Mesendoderm (in vitro differentiated cells): ENCODE measurements around the gene ITM2C.

Experiments used
- DNase-seq: peaks from one replicate; pipeline ENCODE4 v3.0.0; 2013
- H2AK5ac ChIP-seq: 2 replicates; pipeline ENCODE4 v1.6.1; 2013; ENCODE audit warnings: low read length, inconsistent platforms
- H2BK120ac ChIP-seq: 2 replicates; pipeline ENCODE4 v1.6.1; 2013; ENCODE audit warnings: low read depth, mild to moderate bottlenecking, low read length, moderate library complexity, mixed read lengths
- H2BK15ac ChIP-seq: replicated peaks from 2 replicates; pipeline ENCODE4 v1.6.1; 2013; ENCODE audit warnings: low read depth, mild to moderate bottlenecking, moderate library complexity
- H2BK5ac ChIP-seq: 2 replicates; pipeline ENCODE4 v1.6.1; 2013; ENCODE audit warnings: low read length, inconsistent platforms
- H3K18ac ChIP-seq: 2 replicates; pipeline ENCODE4 v1.6.1; 2013; ENCODE audit warnings: mild to moderate bottlenecking, low read length, mixed read lengths
- H3K23ac ChIP-seq: one replicate; pipeline ENCODE4 v1.6.1; 2013; ENCODE audit warnings: low read length
- H3K27ac ChIP-seq: 2 replicates; pipeline ENCODE4 v1.5.1; 2013; ENCODE audit warnings: low read depth, mild to moderate bottlenecking, inconsistent platforms, low read length, moderate library complexity
- H3K27me3 ChIP-seq: 2 replicates; pipeline ENCODE4 v1.6.1; 2013; ENCODE audit warnings: low read length, control low read depth, mild to moderate bottlenecking, inconsistent platforms; ENCODE audit not compliant: insufficient read depth, poor library complexity
- H3K36me3 ChIP-seq: 2 replicates; pipeline ENCODE4 v1.6.1; 2013; ENCODE audit warnings: low read length, inconsistent platforms; ENCODE audit not compliant: control insufficient read depth, insufficient read depth
- H3K4ac ChIP-seq: one replicate; pipeline ENCODE4 v1.6.1; 2013; ENCODE audit warnings: low read depth, mild to moderate bottlenecking, low read length, moderate library complexity
- H3K4me1 ChIP-seq: 2 replicates; pipeline ENCODE4 v1.6.1; 2013; ENCODE audit warnings: low read depth, low read length, inconsistent platforms; ENCODE audit not compliant: control insufficient read depth
- H3K4me2 ChIP-seq: 2 replicates; pipeline ENCODE4 v1.6.1; 2013; ENCODE audit warnings: low read length
- H3K4me3 ChIP-seq: 2 replicates; pipeline ENCODE4 v1.5.1; 2013; ENCODE audit warnings: mild to moderate bottlenecking, low read length
- H3K56ac ChIP-seq: one replicate; pipeline ENCODE4 v1.6.1; 2013; ENCODE audit warnings: low read length
- H3K79me1 ChIP-seq: 2 replicates; pipeline ENCODE4 v1.6.1; 2013; ENCODE audit warnings: low read length, inconsistent platforms
- H3K79me2 ChIP-seq: 2 replicates; pipeline ENCODE4 v1.6.1; 2013; ENCODE audit warnings: mild to moderate bottlenecking, low read length; ENCODE audit not compliant: control insufficient read depth, insufficient read depth
- H3K9ac ChIP-seq: 2 replicates; pipeline ENCODE4 v1.6.1; 2013; ENCODE audit warnings: low read length, inconsistent platforms
- H4K5ac ChIP-seq: one replicate; pipeline ENCODE4 v1.6.1; 2013; ENCODE audit warnings: low read length
- H4K8ac ChIP-seq: one replicate; pipeline ENCODE4 v1.6.1; 2013; ENCODE audit warnings: low read depth, mild to moderate bottlenecking, control low read depth, low read length, moderate library complexity
- WGBS: extraction: QIAGEN DNeasy Blood & Tissue Kit; methylation state at CpG from one replicate; pipeline ENCODE4 v1.1.7; 2013; ENCODE audit warnings: low lambda C conversion rate, missing lambda C conversion rate; ENCODE audit not compliant: insufficient coverage; ENCODE audit errors: extremely low coverage; 5-methylcytosine and 5-hydroxymethylcytosine counted together

ITM2C gene

DNA sequence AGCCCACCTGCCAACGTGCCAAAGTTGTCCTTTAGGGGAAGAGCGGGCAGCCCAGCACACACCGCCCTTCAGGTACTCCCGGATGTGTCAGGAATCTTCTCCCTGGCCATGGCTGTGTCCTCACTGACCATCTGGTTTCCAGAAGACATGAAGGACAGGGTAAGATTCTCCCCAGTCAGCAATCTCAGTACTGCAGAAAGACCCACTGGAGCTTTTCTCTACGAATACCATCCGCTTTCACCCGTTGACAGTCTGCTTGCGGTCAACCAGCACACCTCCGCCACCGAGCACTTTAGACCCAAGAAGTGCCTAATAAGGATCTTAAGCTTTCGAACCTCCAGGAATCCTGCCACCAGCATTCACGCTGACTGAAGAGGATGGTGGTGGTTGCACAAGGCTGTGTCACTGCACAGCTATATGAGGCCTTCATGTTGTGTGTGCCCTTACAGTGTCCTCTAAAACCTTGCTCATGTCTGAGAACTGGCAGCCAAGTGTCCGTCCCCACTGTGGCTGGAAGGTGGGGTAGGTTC, 42.7 kb upstream of the ITM2C start:
- Histone ChIP-seq H2BK5ac (no peak overlapping the region), H3K4ac (no peak overlapping the region), H3K4me1 (no peaks in the 10 kb centered on the region), H3K79me1 (no peaks in the 10 kb centered on the region), H3K27ac (no peak overlapping the region), H4K5ac (no peak overlapping the region), H3K9ac (no peak overlapping the region), H3K36me3 (peaks cover 2% of the 10 kb centered on the region), H3K18ac (no peak overlapping the region), H4K8ac (no peak overlapping the region), H3K56ac (no peak overlapping the region), H3K4me3 (no peak overlapping the region), H3K79me2 (no peaks in the 10 kb centered on the region), H3K27me3 (no peaks in the 10 kb centered on the region), H2BK120ac (no peak overlapping the region), H3K23ac (no peak overlapping the region), H2BK15ac (no peak overlapping the region), H2AK5ac (no peak overlapping the region), H3K4me2 (no peak overlapping the region)
- DNase-seq = no peak
- whole genome bisulfite sequencing = no CpG with 5 or more reads among the region's 13 CpGs

DNA sequence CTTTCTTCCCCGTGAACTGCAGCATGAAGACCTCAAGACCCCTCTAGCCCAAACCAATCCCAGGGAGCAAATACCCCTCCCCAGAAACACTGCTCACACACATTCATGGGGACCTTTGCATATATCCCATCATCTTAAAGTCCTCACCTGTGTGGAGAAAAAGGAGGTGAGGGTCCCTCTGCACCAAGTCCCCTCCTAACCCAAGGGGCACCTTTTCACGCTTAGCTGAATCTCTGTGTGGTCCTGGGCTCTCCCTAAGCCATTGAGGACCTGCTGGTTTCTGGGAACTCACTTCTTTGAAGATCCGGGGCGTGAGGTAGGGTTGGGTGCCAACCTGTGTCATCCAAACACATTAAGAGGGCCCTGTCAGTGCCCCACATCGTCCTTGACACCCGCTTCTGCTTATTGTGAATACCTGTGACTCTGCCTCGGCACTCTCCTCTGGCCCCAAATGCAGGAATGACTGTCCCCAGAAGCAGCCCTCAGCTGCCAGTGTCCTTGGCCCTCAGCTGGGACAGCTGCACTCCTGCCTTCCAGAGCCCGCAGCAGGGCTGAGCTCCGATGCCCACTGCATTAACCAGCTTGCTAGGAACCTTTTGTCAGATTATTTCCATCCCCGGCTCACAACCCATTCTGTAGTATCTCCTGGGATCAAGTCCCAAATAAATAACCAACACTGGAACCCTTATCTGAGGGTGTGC, 41.3 kb upstream of the ITM2C start:
- H3K9ac ChIP-seq = no peak overlapping the region
- no peak overlapping the region for H4K8ac ChIP-seq
- H3K56ac ChIP-seq = no peak overlapping the region
- no peak for DNase-seq
- no peak overlapping the region for H2AK5ac ChIP-seq
- H3K36me3 ChIP-seq = peaks cover 2% of the 10 kb centered on the region
- H2BK15ac ChIP-seq = no peak overlapping the region
- H3K27ac ChIP-seq = no peak overlapping the region
- H4K5ac ChIP-seq = no peak overlapping the region
- no peak overlapping the region for H2BK120ac ChIP-seq
- H3K4me2 ChIP-seq = no peak overlapping the region
- no peaks in the 10 kb centered on the region for H3K79me1 ChIP-seq
- H3K4me1 ChIP-seq = no peaks in the 10 kb centered on the region
- H3K4ac ChIP-seq = no peak overlapping the region
- no peak overlapping the region for H3K23ac ChIP-seq
- H3K4me3 ChIP-seq = no peak overlapping the region
- no peaks in the 10 kb centered on the region for H3K79me2 ChIP-seq
- no peaks in the 10 kb centered on the region for H3K27me3 ChIP-seq
- no peak overlapping the region for H3K18ac ChIP-seq
- WGBS = no CpG with 5 or more reads among the region's 10 CpGs
- H2BK5ac ChIP-seq = no peak overlapping the region

DNA sequence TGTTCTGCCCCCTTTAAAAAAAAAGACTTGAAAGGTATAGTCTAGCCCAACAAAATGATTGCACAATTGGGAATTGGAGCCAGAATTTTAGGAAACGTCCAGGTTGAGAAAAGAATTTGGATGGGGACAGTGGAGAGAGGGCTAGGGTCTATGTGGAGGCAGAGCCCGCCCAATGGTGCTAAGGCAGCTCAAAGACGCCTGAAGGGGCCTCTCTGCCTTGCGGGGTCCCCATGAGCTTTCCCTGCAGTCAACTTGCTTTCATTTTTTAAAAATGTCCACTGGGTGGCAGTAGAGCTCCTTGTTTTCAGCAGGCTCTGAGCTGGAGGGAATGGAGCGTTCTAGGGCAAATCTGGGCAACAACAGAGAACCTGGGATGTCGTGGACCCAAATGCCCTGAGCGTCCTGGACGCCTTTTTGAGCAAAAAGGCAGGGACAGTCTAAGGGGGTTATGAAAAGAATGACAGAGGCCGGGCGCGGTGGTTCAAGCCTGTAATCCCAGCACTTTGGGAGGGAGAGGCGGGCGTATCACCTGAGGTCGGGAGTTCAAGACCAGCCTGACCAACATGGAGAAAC, 40.2 kb upstream of the ITM2C start:
- Histone ChIP-seq H3K27ac (no peak overlapping the region), H3K79me1 (no peaks in the 10 kb centered on the region), H2BK120ac (no peak overlapping the region), H4K8ac (no peak overlapping the region), H3K23ac (no peak overlapping the region), H4K5ac (no peak overlapping the region), H2BK15ac (no peak overlapping the region), H3K9ac (no peak overlapping the region), H3K4me1 (no peaks in the 10 kb centered on the region), H2AK5ac (no peak overlapping the region), H2BK5ac (no peak overlapping the region), H3K79me2 (no peaks in the 10 kb centered on the region), H3K36me3 (no peaks in the 10 kb centered on the region), H3K18ac (no peak overlapping the region), H3K56ac (no peak overlapping the region), H3K4me3 (no peak overlapping the region), H3K27me3 (no peaks in the 10 kb centered on the region), H3K4ac (no peak overlapping the region), H3K4me2 (no peak overlapping the region)
- no CpG with 5 or more reads among the region's 14 CpGs for WGBS
- DNase-seq = peak; percentile 92

DNA sequence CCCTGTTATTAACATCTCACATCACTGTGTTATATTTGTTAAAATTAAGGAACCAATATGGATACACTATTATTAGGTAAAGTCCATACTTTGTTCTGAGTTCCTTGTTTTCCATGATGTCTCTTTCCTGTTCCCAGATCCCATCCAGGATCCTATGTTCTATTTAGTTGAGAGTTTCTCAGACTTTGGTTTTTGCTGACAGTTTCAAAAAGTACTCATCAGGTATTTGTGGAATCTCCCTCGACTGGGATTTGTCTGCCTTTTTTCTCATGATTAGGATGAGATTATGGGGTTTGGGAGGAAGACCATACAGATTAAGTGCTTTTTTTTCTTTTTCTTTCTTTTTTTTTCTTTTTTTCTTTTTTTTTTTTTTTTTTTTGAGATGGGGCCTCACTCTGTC, 39.4 kb upstream of the ITM2C start:
- H3K79me2 ChIP-seq = no peaks in the 10 kb centered on the region
- H4K8ac ChIP-seq = no peak overlapping the region
- no peak overlapping the region for H2BK5ac ChIP-seq
- no peak overlapping the region for H4K5ac ChIP-seq
- no peaks in the 10 kb centered on the region for H3K79me1 ChIP-seq
- no CpG with 5 or more reads among the region's 1 CpG for WGBS
- no peak overlapping the region for H3K4me2 ChIP-seq
- H3K56ac ChIP-seq = no peak overlapping the region
- no peak overlapping the region for H3K4me3 ChIP-seq
- no peak overlapping the region for H3K27ac ChIP-seq
- no peak overlapping the region for H3K18ac ChIP-seq
- no peak overlapping the region for H3K9ac ChIP-seq
- no peak overlapping the region for H3K4ac ChIP-seq
- no peaks in the 10 kb centered on the region for H3K27me3 ChIP-seq
- no peak for DNase-seq
- no peak overlapping the region for H2AK5ac ChIP-seq
- H3K23ac ChIP-seq = no peak overlapping the region
- H3K4me1 ChIP-seq = no peaks in the 10 kb centered on the region
- H3K36me3 ChIP-seq = no peaks in the 10 kb centered on the region
- no peak overlapping the region for H2BK15ac ChIP-seq
- no peak overlapping the region for H2BK120ac ChIP-seq

DNA sequence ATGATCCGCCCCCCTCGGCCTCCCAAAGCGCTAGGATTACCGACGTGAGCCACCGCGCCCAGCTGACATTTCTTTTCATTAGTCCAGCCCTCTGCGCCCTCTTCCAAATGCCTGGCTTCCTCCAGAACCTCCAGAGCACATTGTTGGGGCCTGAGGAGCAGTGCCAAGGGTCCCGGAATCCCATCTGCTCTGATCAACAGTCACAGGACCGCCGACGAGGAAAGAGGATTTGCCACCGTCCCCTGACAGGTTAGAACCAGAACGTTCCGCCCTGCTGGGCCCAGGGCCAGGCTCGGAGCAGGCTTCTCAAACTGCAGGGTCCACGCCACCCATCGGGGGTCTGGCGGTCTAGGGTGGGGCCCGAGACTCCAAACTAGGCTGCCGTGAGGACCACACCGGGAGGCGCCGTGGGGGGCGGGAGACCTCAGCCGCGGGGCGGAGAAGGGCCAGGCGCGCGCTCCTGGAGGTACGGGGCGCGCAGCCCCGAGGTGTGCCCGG, 36.9 kb upstream of the ITM2C start:
- Histone ChIP-seq H3K36me3 (no peaks in the 10 kb centered on the region), H3K56ac (no peak overlapping the region), H3K18ac (no peak overlapping the region), H3K4me1 (no peaks in the 10 kb centered on the region), H3K4me3 (no peak overlapping the region), H3K79me2 (no peaks in the 10 kb centered on the region), H3K23ac (no peak overlapping the region), H2AK5ac (no peak overlapping the region), H2BK15ac (no peak overlapping the region), H3K4ac (no peak overlapping the region), H3K27ac (no peak overlapping the region), H4K5ac (no peak overlapping the region), H3K4me2 (no peak overlapping the region), H3K79me1 (no peaks in the 10 kb centered on the region), H2BK5ac (no peak overlapping the region), H2BK120ac (no peak overlapping the region), H4K8ac (no peak overlapping the region), H3K27me3 (no peaks in the 10 kb centered on the region), H3K9ac (no peak overlapping the region)
- no CpG with 5 or more reads among the region's 36 CpGs for WGBS
- no peak for DNase-seq
